Limb (tissue), 2 donors: ENCODE results near the gene PFKFB2.
A peak's percentile ranks its signal among the peaks of the same experiment; 100 is the strongest.

Experiments used
- DNase-seq, 2 donors: peaks; one replicate each; pipeline ENCODE4 v3.0.0-alpha.2; 2016; ENCODE audit errors: extremely low spot score in 2 of 2

The PFKFB2 gene

GRCh38 chr1:207052911-207053769 lies at the start of gene PFKFB2:
Gene PFKFB2, plus strand, starts transcription at chr1:207053275. Its CDS starts 1,443 bp downstream, at chr1:207054718.
- DNase-seq, result peak; percentile 93 to 96

GRCh38 chr1:207004931-207005830 lies 47.9 kb upstream of the PFKFB2 start:
- DNase-seq, result no peak

- no peak for DNase-seq
These were observed 47.0 kb upstream of the PFKFB2 start for GRCh38 chr1:207006083-207006482.

- DNase-seq, result no peak
These were observed 46.2 kb upstream of the PFKFB2 start for GRCh38 chr1:207006914-207007313.

- no peak for DNase-seq
These were observed 45.6 kb upstream of the PFKFB2 start for GRCh38 chr1:207007352-207008033.

GRCh38 chr1:207009182-207009850 lies 43.8 kb upstream of the PFKFB2 start:
- no peak for DNase-seq

GRCh38 chr1:207009945-207010344 lies 43.1 kb upstream of the PFKFB2 start:
- DNase-seq, result no peak

- DNase-seq, result no peak
These were observed 42.3 kb upstream of the PFKFB2 start for GRCh38 chr1:207010726-207011125.

- DNase-seq, result no peak
These were observed 39.6 kb upstream of the PFKFB2 start for GRCh38 chr1:207013321-207014085.

GRCh38 chr1:207014728-207015127 lies 38.3 kb upstream of the PFKFB2 start:
- DNase-seq, result no peak

- DNase-seq, result no peak
These were observed 37.3 kb upstream of the PFKFB2 start for GRCh38 chr1:207015791-207016190.

GRCh38 chr1:207017615-207018559 lies 35.2 kb upstream of the PFKFB2 start:
- DNase-seq, result no peak

- DNase-seq, result no peak
These were observed 34.4 kb upstream of the PFKFB2 start for GRCh38 chr1:207018707-207019106.

GRCh38 chr1:207019161-207019560 lies 33.9 kb upstream of the PFKFB2 start:
- DNase-seq, result no peak

- no peak for DNase-seq
These were observed 33.4 kb upstream of the PFKFB2 start for GRCh38 chr1:207019661-207020060.

- no peak for DNase-seq
These were observed 32.9 kb upstream of the PFKFB2 start for GRCh38 chr1:207020065-207020708.

GRCh38 chr1:207020709-207021107 lies 32.4 kb upstream of the PFKFB2 start:
- DNase-seq, result no peak

- no peak for DNase-seq
These were observed 31.8 kb upstream of the PFKFB2 start for GRCh38 chr1:207021139-207021861.
